ENCODE data around the gene STX16.

Gene STX16

DNA sequence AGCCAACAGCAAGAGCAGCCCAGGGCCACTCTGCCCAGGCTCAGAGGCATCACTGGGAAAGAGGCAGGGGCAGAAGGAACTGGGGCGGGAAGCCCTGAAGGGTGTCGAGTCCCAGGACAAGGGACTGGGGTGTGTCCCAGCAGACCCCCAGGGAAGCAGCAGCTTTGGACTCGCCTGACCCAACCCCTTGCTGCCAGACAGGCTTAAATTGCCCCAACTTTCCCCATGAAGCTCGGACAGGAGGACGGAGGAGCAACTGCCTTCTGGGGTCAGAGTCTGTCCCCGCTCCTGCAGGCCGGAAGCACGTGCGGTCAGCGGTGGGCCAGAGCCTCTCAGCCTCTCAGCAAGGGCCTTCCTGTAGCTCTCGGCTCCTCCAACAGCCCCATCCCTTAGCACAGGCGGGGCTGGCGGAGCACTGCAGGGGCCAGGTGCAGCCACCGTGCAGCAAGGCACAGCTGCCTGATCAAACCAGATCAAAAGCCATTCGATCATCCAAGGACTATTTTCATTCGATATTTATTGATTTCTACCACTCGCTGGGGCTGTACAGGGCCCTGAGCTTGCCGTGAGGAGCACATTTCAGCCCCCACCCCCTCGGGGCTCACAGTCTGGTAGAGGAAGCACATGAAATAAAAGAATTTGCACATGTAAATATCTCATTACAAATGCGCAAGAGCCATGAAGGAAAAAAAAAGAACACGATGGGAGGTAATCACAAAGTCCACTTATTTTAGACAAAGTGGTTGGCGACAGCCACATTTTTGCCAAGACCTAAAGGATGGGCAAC is 31.8 kb upstream of the STX16 start:
- DNase-seq: no peak

DNA sequence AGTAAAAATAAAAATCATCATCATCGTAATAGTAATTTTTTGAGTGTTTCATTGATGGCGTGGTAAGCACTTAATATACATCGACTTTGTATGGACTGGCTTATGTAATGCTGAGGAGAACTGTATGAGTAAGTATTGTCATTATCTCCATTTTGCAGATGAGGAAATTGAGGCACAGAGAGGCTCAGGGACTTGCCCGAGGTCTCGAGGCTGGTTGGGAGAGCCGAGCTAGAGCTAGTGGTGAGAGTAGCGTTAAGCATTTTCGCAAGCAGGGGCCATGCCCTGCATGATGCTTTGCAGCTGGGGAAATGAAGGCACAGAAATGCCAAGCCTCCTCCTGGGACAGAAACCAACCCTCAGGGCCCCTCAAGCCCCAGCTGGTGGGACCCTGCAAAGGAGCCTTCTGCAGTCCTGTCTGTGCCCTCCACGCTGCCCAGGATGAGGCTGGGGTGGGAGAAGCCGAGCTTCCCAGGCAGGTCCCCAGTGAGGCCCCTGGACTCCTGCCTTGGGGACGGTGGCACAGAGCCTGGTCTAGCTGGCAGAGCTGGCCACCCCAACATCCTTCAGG is 31.1 kb upstream of the STX16 start:
- DNase-seq: no peak

- DNase-seq: no peak
Observed at GRCh38 chr20:58621906-58622548, 29.1 kb upstream of the STX16 start.

- no peak for DNase-seq
Observed at GRCh38 chr20:58622671-58623578, 28.2 kb upstream of the STX16 start.

GRCh38 chr20:58623579-58624473 is 27.3 kb upstream of the STX16 start:
- no peak for DNase-seq

- DNase-seq: no peak
Observed at GRCh38 chr20:58624687-58625086, 26.4 kb upstream of the STX16 start.

DNA sequence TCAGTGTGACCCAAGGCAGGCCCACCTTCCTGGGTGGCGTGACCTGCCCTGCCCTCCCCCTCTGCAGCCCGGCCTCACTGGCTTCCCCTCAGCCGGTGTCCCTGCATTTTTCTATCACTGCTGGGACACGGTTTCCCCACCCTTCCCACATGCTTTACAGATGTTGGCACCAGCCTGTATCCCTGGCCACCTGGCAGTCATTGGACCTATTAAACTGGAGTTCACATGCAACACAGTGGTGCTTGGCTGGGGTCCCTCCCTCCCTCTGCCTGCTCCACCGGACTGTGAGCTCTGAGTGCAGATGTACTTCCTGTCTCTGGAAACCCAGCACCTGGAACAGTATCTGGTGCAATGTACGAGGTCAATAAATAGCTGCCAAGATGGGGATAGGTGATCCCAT is 25.5 kb upstream of the STX16 start:
- no peak for DNase-seq

- DNase-seq: no peak
Observed at GRCh38 chr20:58626051-58626450, 25.0 kb upstream of the STX16 start.

GRCh38 chr20:58627212-58628072 is 23.6 kb upstream of the STX16 start:
- peak; percentile 27 for DNase-seq

- DNase-seq: no peak
Observed at GRCh38 chr20:58628491-58629214, 22.4 kb upstream of the STX16 start.

- no peak for DNase-seq
Observed at GRCh38 chr20:58629215-58629580, 21.9 kb upstream of the STX16 start.

GRCh38 chr20:58630063-58630462 is 21.0 kb upstream of the STX16 start:
- DNase-seq: no peak

GRCh38 chr20:58633161-58634053 is 17.7 kb upstream of the STX16 start:
- no peak for DNase-seq

- no peak for DNase-seq
Observed at GRCh38 chr20:58634059-58634458, 17.0 kb upstream of the STX16 start.

- peak; percentile 63 for DNase-seq
Observed at GRCh38 chr20:58634521-58635278, 16.4 kb upstream of the STX16 start.

- no peak for DNase-seq
Observed at GRCh38 chr20:58635279-58635665, 15.8 kb upstream of the STX16 start.

DNA sequence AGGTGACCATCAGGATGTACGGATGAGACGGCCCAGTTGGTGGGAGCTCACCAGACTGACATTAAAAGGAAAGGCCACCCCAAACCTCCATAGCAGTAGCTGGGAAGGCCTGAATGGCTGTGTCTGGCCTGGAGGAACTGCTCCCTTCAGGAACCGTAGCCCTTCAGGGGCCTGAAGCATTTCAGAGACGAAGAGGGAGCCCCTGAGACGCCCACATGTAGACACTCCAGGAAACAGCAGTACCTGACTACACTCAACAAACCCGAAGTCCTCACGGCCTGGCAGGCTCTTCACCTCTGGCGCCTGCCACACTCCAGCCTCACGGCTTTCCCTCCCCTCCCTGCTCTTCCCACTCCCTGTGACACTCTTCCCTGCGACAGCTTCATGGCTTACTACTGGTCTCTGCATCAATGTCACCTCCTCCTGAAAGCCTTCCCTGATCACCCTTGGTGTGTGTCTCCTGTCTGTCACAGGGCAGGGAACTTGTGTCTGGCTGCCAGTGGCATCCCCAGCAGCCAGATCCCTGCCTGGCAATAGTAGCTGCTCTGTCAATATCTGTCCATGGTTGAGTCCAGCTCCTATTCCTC is 14.6 kb upstream of the STX16 start:
- no peak for DNase-seq

DNA sequence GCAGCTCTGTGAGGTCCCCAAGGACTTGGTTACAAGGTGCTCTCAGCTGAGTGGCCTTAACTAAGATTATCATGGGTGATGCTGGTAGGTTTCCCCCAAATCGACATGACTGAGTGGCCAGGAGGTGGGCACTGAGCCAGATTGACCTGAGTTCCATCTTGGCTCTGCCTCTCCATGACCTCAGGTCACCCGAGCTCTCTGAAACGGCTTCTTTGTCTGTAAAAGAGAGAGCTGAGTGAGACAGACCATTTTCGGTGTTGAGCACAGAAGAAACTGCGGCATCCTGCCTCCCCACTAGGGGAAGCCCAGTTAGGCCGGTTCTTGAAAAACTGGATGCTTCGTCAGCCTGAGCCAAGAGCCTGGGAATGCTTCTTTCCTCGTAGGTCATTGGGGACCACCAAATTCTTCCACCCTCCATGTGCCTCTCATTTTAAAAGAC is 14.1 kb upstream of the STX16 start:
- DNase-seq: no peak
